ENCODE results near the gene SLC66A2. TPM values are rescaled to one million over a fixed set of nuclear protein-coding genes. Genes with fewer than 3 reads are reported as not detected.

SLC66A2 gene
- total and polyA plus RNA-seq, 2 of the 13 experiments (the other 11 are each of a cell fraction or from before 2014, with no cell fraction given): 33.5 to 41.9 TPM

GRCh38 chr18:79988071-79988450 is 36.6 kb upstream of the SLC66A2 start (continued):
- TF ChIP-seq SOX5 (CRISPR knock-in tag; IDR thresholded peaks at IDR 0.05; ENCODE audit: borderline replicate concordance) (no peak), PPARG (CRISPR knock-in tag; conservative IDR thresholded peaks at IDR 0.05) (no peak), POLR2A (IDR thresholded peaks at IDR 0.05; ENCODE audit: insufficient read depth in 1 of 2, low read depth in 2 of 2, low read length in 2 of 2) (peak in 1 of 2 experiments; percentile 54; a peak in 1 of 4 replicates), NKX3-1 (CRISPR knock-in tag; IDR thresholded peaks at IDR 0.05) (no peak; the same call in 1 of the 2 replicates), ZNF782 (CRISPR knock-in tag; IDR thresholded peaks at IDR 0.05; ENCODE audit: borderline replicate concordance) (0 out of 2 replicates have a peak, but pooled peaks have one; percentile 44), ZNF160 (CRISPR knock-in tag; IDR thresholded peaks at IDR 0.05) (peak; percentile 37; the same call in 1 of the 2 replicates), NCOA1 (CRISPR knock-in tag; IDR thresholded peaks at IDR 0.05) (no peak), ZNF468 (CRISPR knock-in tag; IDR thresholded peaks at IDR 0.05) (no peak), TOPORS (CRISPR knock-in tag; IDR thresholded peaks at IDR 0.05) (0 out of 2 replicates have a peak, but pooled peaks have one; percentile 48), TEAD3 (CRISPR knock-in tag; optimal IDR thresholded peaks at IDR 0.05; ENCODE audit: borderline replicate concordance) (peak; percentile 2), KDM1A (CRISPR knock-in tag; IDR thresholded peaks at IDR 0.05) (no peak), HDAC1 (CRISPR knock-in tag; IDR thresholded peaks at IDR 0.05) (peak; percentile 47; the same call in 1 of the 2 replicates), RNF2 (conservative IDR thresholded peaks at IDR 0.05; ENCODE audit: low read depth) (peak; percentile 74; the same call in 1 of the 2 replicates)
- TF ChIP-seq, protein P1, sequence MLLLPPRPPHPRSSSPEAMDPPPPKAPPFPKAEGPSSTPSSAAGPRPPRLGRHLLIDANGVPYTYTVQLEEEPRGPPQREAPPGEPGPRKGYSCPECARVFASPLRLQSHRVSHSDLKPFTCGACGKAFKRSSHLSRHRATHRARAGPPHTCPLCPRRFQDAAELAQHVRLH (CRISPR knock-in tag; IDR thresholded peaks at IDR 0.05; ENCODE audit: borderline replicate concordance, low read depth): peak; percentile 27; the same call in 1 of the 2 replicates
- TF ChIP-seq, protein P2, sequence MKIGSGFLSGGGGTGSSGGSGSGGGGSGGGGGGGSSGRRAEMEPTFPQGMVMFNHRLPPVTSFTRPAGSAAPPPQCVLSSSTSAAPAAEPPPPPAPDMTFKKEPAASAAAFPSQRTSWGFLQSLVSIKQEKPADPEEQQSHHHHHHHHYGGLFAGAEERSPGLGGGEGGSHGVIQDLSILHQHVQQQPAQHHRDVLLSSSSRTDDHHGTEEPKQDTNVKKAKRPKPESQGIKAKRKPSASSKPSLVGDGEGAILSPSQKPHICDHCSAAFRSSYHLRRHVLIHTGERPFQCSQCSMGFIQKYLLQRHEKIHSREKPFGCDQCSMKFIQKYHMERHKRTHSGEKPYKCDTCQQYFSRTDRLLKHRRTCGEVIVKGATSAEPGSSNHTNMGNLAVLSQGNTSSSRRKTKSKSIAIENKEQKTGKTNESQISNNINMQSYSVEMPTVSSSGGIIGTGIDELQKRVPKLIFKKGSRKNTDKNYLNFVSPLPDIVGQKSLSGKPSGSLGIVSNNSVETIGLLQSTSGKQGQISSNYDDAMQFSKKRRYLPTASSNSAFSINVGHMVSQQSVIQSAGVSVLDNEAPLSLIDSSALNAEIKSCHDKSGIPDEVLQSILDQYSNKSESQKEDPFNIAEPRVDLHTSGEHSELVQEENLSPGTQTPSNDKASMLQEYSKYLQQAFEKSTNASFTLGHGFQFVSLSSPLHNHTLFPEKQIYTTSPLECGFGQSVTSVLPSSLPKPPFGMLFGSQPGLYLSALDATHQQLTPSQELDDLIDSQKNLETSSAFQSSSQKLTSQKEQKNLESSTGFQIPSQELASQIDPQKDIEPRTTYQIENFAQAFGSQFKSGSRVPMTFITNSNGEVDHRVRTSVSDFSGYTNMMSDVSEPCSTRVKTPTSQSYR (CRISPR knock-in tag; IDR thresholded peaks at IDR 0.05; ENCODE audit: borderline replicate concordance): no peak
- TF ChIP-seq, protein P3, sequence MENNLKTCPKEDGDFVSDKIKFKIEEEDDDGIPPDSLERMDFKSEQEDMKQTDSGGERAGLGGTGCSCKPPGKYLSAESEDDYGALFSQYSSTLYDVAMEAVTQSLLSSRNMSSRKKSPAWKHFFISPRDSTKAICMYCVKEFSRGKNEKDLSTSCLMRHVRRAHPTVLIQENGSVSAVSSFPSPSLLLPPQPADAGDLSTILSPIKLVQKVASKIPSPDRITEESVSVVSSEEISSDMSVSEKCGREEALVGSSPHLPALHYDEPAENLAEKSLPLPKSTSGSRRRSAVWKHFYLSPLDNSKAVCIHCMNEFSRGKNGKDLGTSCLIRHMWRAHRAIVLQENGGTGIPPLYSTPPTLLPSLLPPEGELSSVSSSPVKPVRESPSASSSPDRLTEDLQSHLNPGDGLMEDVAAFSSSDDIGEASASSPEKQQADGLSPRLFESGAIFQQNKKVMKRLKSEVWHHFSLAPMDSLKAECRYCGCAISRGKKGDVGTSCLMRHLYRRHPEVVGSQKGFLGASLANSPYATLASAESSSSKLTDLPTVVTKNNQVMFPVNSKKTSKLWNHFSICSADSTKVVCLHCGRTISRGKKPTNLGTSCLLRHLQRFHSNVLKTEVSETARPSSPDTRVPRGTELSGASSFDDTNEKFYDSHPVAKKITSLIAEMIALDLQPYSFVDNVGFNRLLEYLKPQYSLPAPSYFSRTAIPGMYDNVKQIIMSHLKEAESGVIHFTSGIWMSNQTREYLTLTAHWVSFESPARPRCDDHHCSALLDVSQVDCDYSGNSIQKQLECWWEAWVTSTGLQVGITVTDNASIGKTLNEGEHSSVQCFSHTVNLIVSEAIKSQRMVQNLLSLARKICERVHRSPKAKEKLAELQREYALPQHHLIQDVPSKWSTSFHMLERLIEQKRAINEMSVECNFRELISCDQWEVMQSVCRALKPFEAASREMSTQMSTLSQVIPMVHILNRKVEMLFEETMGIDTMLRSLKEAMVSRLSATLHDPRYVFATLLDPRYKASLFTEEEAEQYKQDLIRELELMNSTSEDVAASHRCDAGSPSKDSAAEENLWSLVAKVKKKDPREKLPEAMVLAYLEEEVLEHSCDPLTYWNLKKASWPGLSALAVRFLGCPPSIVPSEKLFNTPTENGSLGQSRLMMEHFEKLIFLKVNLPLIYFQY (CRISPR knock-in tag; IDR thresholded peaks at IDR 0.05; ENCODE audit: borderline replicate concordance): no peak
